Bronchial epithelial cell (primary cell): ENCODE measurements around the gene PADI3. TPM values are rescaled to one million over a fixed set of nuclear protein-coding genes. Genes with fewer than 3 reads are reported as not detected.
A peak's percentile ranks its signal among the peaks of the same experiment; 100 is the strongest.

ENCODE experiments used
- DNase-seq: peaks from one replicate; pipeline ENCODE4 v3.0.0-alpha.2; 2010; ENCODE audit warnings: low read depth
- FAIRE-seq: peaks from 2 replicates; lab custom pipeline; 2011; peaks lifted over from hg19 to GRCh38; lab: Jason Lieb, UNC
- H3K27me3 ChIP-seq: 2 replicates; pipeline ENCODE4 v1.5.1; 2011; ENCODE audit warnings: low read length; ENCODE audit not compliant: control insufficient read depth, insufficient read depth
- H3K36me3 ChIP-seq: 2 replicates; pipeline ENCODE4 v1.5.1; 2011; ENCODE audit warnings: low read length; ENCODE audit not compliant: control insufficient read depth, insufficient read depth
- H3K4me3 ChIP-seq: 2 replicates; pipeline ENCODE4 v1.5.1; 2011; ENCODE audit warnings: mild to moderate bottlenecking, low read depth, low read length, control low read depth
- CTCF ChIP-seq: IDR thresholded peaks from 2 replicates; pipeline ENCODE4 v1.5.1; 2011; ENCODE audit warnings: mild to moderate bottlenecking, moderate library complexity, low read length, control low read depth, inconsistent platforms; ENCODE audit not compliant: insufficient read depth, severe bottlenecking
- total RNA-seq: library from RNA; depleted of rRNA; stranded (reverse); fragments of >200 nt; gene quantifications from 2 replicates; pipeline ENCODE4 v1.2.1, GENCODE V29; 2014

Gene PADI3
- total RNA-seq, 1 donor from 2014 or later = 0.26 TPM

GRCh38 chr1:17216078-17216477, 32.8 kb upstream of the PADI3 start:
- no peak overlapping the region for H3K4me3 ChIP-seq
- H3K27me3 ChIP-seq = no peaks in the 10 kb centered on the region
- no peak for TF ChIP-seq CTCF
- H3K36me3 ChIP-seq = no peaks in the 10 kb centered on the region
- DNase-seq (no peak), FAIRE-seq (no peak)

- FAIRE-seq = no peak
- H3K4me3 ChIP-seq = no peak overlapping the region
- no peak for DNase-seq
- H3K27me3 ChIP-seq = no peaks in the 10 kb centered on the region
- no peak for TF ChIP-seq CTCF
- H3K36me3 ChIP-seq = no peaks in the 10 kb centered on the region
Measured at GRCh38 chr1:17217607-17218006, 31.3 kb upstream of the PADI3 start.

- DNase-seq (no peak), FAIRE-seq (no peak)
- Histone ChIP-seq H3K36me3 (no peaks in the 10 kb centered on the region), H3K27me3 (no peaks in the 10 kb centered on the region), H3K4me3 (no peak overlapping the region)
- TF ChIP-seq CTCF = no peak
Measured at GRCh38 chr1:17218939-17219338, 30.0 kb upstream of the PADI3 start.

- no peak for TF ChIP-seq CTCF
- no peak for DNase-seq
- no peak overlapping the region for H3K4me3 ChIP-seq
- H3K27me3 ChIP-seq = no peaks in the 10 kb centered on the region
- no peak for FAIRE-seq
- H3K36me3 ChIP-seq = no peaks in the 10 kb centered on the region
Measured at GRCh38 chr1:17220287-17220686, 28.6 kb upstream of the PADI3 start.

GRCh38 chr1:17222557-17222956, 26.3 kb upstream of the PADI3 start:
- no peaks in the 10 kb centered on the region for H3K27me3 ChIP-seq
- no peak overlapping the region for H3K4me3 ChIP-seq
- no peak for TF ChIP-seq CTCF
- no peaks in the 10 kb centered on the region for H3K36me3 ChIP-seq
- no peak for DNase-seq
- no peak for FAIRE-seq

GRCh38 chr1:17224434-17224833, 24.5 kb upstream of the PADI3 start:
- TF ChIP-seq CTCF = no peak
- Histone ChIP-seq H3K27me3 (no peaks in the 10 kb centered on the region), H3K4me3 (no peak overlapping the region), H3K36me3 (no peaks in the 10 kb centered on the region)
- FAIRE-seq (peak; percentile 68), DNase-seq (no peak)
